Spinal cord (tissue), 10 donors: Measurements from ENCODE around the gene CEP63. TPM values are rescaled to one million over a fixed set of nuclear protein-coding genes. Genes with fewer than 3 reads are reported as not detected.

Source experiments
- DNase-seq, 6 donors: peaks; one replicate each; pipeline versions ENCODE4 v3.0.0 to v3.0.0-alpha.2; 2013 to 2015; ENCODE audit warnings: low spot score in 6 of 6, low read depth in 4 of 6
- H3K27ac ChIP-seq: one replicate; pipeline ENCODE4 v1.5.1; 2013; ENCODE audit warnings: low read depth, low read length, control low read depth
- H3K27me3 ChIP-seq: one replicate; pipeline ENCODE4 v1.6.1; 2013; ENCODE audit warnings: low read length; ENCODE audit not compliant: control insufficient read depth, insufficient read depth
- H3K36me3 ChIP-seq: one replicate; pipeline ENCODE4 v1.6.1; 2013; ENCODE audit warnings: low read length; ENCODE audit not compliant: control insufficient read depth, insufficient read depth
- H3K4me1 ChIP-seq: one replicate; pipeline ENCODE4 v1.6.1; 2013; ENCODE audit warnings: low read length; ENCODE audit not compliant: control insufficient read depth, insufficient read depth
- H3K4me3 ChIP-seq: one replicate; pipeline ENCODE4 v1.5.1; 2013; ENCODE audit warnings: low read depth, low read length, control low read depth
- H3K9me3 ChIP-seq: one replicate; pipeline ENCODE4 v1.6.1; 2013; ENCODE audit warnings: low read length; ENCODE audit not compliant: control insufficient read depth, insufficient read depth
- WGBS: methylation state at CpG from one replicate; pipeline ENCODE4 v1.1.5; 2013; ENCODE audit warnings: missing lambda C conversion rate; ENCODE audit not compliant: insufficient coverage; 5-methylcytosine and 5-hydroxymethylcytosine counted together
- polyA plus RNA-seq, 2 donors: library from polyadenylated mRNA; unstranded; fragments of 120-200 nt; gene quantifications; one replicate each; pipeline ENCODE4 v1.2.1, GENCODE V29; 2013; ENCODE audit not compliant: insufficient read length in 2 of 2
- total RNA-seq, 2 donors: library from RNA; depleted of rRNA in 1 of 2; stranded (reverse); fragments of 120-200 nt in 1 of 2; fragments of >200 nt in 1 of 2; gene quantifications; one replicate each; pipeline versions ENCODE4 v1.2.3 to v1.2.4, GENCODE V29; 2013 to 2014
- donor health status: healthy.

The CEP63 gene
- total and polyA plus RNA-seq, 4 donors, result 26.3 to 35.2 (median 28.6) TPM

- 91% methylated on average over 4 of the region's 6 CpGs for WGBS
- DNase-seq, result no peak
- Histone ChIP-seq H3K36me3 (peaks cover 14% of the 10 kb centered on the region), H3K4me3 (no peak overlapping the region), H3K4me1 (peaks cover 3% of the 10 kb centered on the region), H3K27ac (no peak overlapping the region), H3K9me3 (no peaks in the 10 kb centered on the region), H3K27me3 (no peaks in the 10 kb centered on the region)
These were observed 8.9 kb upstream of the CEP63 start for GRCh38 chr3:134477002-134477401.

GRCh38 chr3:134477938-134478337 lies 7.9 kb upstream of the CEP63 start:
- H3K36me3 ChIP-seq, result peaks cover 17% of the 10 kb centered on the region
- WGBS, result no CpG with 5 or more reads among the region's 2 CpGs
- H3K27me3 ChIP-seq, result no peaks in the 10 kb centered on the region
- peaks cover 3% of the 10 kb centered on the region for H3K4me1 ChIP-seq
- no peak overlapping the region for H3K4me3 ChIP-seq
- H3K9me3 ChIP-seq, result no peaks in the 10 kb centered on the region
- no peak for DNase-seq
- no peak overlapping the region for H3K27ac ChIP-seq

- no peak overlapping the region for H3K4me3 ChIP-seq
- H3K36me3 ChIP-seq, result peaks cover 17% of the 10 kb centered on the region
- no peaks in the 10 kb centered on the region for H3K27me3 ChIP-seq
- 91% methylated on average over 3 of the region's 3 CpGs for WGBS
- H3K27ac ChIP-seq, result no peak overlapping the region
- peaks cover 12% of the 10 kb centered on the region for H3K4me1 ChIP-seq
- DNase-seq, result no peak
- no peaks in the 10 kb centered on the region for H3K9me3 ChIP-seq
These were observed 5.3 kb upstream of the CEP63 start for GRCh38 chr3:134480546-134480945.

- WGBS, result 80% methylated on average over 1 of the region's 1 CpG
- DNase-seq, result no peak
- peaks cover 12% of the 10 kb centered on the region for H3K4me1 ChIP-seq
- H3K27ac ChIP-seq, result no peak overlapping the region
- no peak overlapping the region for H3K4me3 ChIP-seq
- H3K9me3 ChIP-seq, result no peaks in the 10 kb centered on the region
- H3K36me3 ChIP-seq, result peaks cover 15% of the 10 kb centered on the region
- H3K27me3 ChIP-seq, result no peaks in the 10 kb centered on the region
These were observed 4.7 kb upstream of the CEP63 start for GRCh38 chr3:134481166-134481565.

- Histone ChIP-seq H3K9me3 (no peaks in the 10 kb centered on the region), H3K4me3 (no peak overlapping the region), H3K36me3 (peaks cover 15% of the 10 kb centered on the region), H3K4me1 (peaks cover 12% of the 10 kb centered on the region), H3K27me3 (no peaks in the 10 kb centered on the region), H3K27ac (no peak overlapping the region)
- WGBS, result 80% methylated on average over 2 of the region's 3 CpGs
- DNase-seq, result no peak
These were observed 3.2 kb upstream of the CEP63 start for GRCh38 chr3:134482622-134483021.

DNA sequence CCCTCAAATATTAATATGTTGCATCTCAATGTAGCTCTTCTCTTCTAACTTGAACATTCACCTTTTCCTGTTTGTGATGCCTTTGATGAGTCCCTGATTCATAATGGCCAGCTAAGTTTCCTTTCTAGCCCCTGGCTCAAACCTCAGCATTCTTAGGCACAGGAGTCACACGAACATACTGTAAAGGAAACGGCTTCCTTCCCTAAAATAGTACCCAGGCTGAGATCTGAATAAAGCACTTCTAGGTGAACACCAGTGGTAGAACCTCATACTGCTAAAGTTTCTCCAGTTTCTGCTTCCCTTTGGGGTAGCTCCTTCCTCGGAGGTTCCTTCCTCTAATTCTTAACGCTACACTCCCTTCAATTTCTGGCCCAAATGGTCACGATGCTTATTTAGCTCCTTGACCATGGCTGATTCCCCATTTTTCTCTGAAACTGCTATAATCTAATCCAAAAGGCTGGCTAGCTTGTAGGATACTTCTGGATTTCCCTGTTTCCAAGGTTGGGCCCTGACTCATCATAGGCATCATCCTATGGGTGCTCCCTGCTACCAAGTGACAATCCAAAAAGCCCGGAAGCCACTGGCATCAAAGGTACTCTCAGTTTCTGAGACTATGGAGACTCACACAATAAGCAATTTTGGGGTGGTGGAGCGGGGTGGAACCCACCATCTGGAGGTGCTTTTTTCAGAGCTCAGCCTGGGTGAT lies 2.5 kb upstream of the CEP63 start:
- no peak overlapping the region for H3K4me3 ChIP-seq
- no peaks in the 10 kb centered on the region for H3K9me3 ChIP-seq
- DNase-seq, result no peak
- peaks cover 16% of the 10 kb centered on the region for H3K4me1 ChIP-seq
- whole genome bisulfite sequencing, result 97% methylated on average over 7 of the region's 7 CpGs
- no peaks in the 10 kb centered on the region for H3K27me3 ChIP-seq
- H3K36me3 ChIP-seq, result peaks cover 17% of the 10 kb centered on the region
- H3K27ac ChIP-seq, result no peak overlapping the region

- Histone ChIP-seq H3K27ac (peak overlapping the region; percentile 96), H3K36me3 (peaks cover 13% of the 10 kb centered on the region), H3K9me3 (no peaks in the 10 kb centered on the region), H3K27me3 (no peaks in the 10 kb centered on the region), H3K4me3 (peak overlapping the region; percentile 92), H3K4me1 (peaks cover 16% of the 10 kb centered on the region)
- WGBS, result 0% methylated on average over 13 of the region's 24 CpGs
- peak in 1 of 6 donors; percentile 52 for DNase-seq
These were observed 661 bp upstream of the CEP63 start for GRCh38 chr3:134485075-134485717.

DNA sequence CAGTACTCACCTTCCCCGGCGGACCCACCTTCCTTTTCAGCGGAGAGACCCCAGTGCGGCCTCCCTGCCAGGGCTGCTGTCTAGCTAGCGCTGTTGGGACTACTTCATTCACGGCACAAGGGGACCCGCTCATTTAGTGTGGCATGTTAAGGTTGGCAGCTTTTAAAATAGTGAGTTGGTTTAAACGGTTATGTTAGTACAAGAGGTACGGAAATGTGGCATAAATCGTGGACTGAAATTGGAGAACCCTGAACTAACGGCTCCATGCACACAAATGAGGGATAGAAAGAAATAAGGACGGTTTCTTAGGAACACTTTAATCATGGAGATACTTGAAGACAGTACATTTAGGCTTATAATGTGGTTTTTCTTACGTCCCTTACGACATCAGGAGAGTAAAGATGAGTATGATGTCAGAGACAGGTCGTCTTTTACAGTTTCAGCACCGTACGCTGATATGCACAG lies 752 bp downstream of the CEP63 start:
- DNase-seq, result peak in 2 of 6 donors; percentile 57 to 66
- H3K36me3 ChIP-seq, result peaks cover 6% of the 10 kb centered on the region
- H3K4me1 ChIP-seq, result peaks cover 16% of the 10 kb centered on the region
- peak overlapping the region; percentile 96 for H3K27ac ChIP-seq
- no peaks in the 10 kb centered on the region for H3K27me3 ChIP-seq
- no peaks in the 10 kb centered on the region for H3K9me3 ChIP-seq
- 0% methylated on average over 11 of the region's 17 CpGs for WGBS
- peak overlapping the region; percentile 92 for H3K4me3 ChIP-seq

GRCh38 chr3:134487406-134487805 lies 1.5 kb downstream of the CEP63 start:
- no peaks in the 10 kb centered on the region for H3K27me3 ChIP-seq
- WGBS, result 66% methylated on average over 4 of the region's 5 CpGs
- DNase-seq, result peak in 1 of 6 donors; percentile 36
- H3K36me3 ChIP-seq, result peaks cover 5% of the 10 kb centered on the region
- H3K4me3 ChIP-seq, result no peak overlapping the region
- H3K27ac ChIP-seq, result no peak overlapping the region
- no peaks in the 10 kb centered on the region for H3K9me3 ChIP-seq
- peaks cover 16% of the 10 kb centered on the region for H3K4me1 ChIP-seq

GRCh38 chr3:134494495-134494894 lies 8.6 kb downstream of the CEP63 start:
- Histone ChIP-seq H3K4me3 (no peak overlapping the region), H3K27ac (no peak overlapping the region), H3K9me3 (peaks cover 3% of the 10 kb centered on the region), H3K36me3 (no peaks in the 10 kb centered on the region), H3K4me1 (no peaks in the 10 kb centered on the region), H3K27me3 (no peaks in the 10 kb centered on the region)
- no peak for DNase-seq
- WGBS, result 66% methylated on average over 4 of the region's 5 CpGs
